ENCODE results near the gene RPS19BP1.

Gene RPS19BP1

DNA sequence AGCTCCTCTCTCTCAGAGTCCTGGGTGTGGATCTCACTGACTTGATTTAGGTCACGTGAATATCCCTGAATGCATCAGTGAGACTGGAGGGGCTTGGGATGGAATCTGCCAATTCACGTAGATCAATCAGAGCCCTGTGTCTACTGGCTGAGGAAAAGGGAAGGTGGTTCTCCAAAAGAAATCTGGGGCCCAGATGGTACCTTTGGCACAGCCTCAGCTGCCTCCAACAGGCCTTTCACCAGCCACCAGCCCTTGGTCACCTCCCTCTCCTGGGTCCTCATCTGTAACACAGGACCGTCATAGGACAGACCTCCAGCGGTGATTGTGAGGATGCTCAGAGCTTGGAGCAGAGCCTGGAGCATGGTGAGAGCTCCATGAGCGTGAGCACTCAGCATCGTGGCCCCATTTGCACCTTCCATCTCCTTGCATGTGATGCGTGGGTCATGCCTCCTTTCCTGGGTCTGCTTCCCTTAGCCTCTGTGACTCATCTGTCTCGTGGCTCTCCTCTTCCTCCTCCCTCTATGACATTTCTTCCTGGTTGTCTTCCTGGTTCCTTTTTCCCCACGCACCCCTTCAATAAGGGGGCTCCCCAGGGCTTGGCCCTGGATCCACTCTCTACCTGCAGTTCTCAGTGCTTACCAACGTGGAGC is 38.0 kb downstream of the RPS19BP1 start:
- DNase-seq (ENCODE audit: low read depth, low spot score): no peak
- no peak overlapping the region for H3K27ac ChIP-seq

DNA sequence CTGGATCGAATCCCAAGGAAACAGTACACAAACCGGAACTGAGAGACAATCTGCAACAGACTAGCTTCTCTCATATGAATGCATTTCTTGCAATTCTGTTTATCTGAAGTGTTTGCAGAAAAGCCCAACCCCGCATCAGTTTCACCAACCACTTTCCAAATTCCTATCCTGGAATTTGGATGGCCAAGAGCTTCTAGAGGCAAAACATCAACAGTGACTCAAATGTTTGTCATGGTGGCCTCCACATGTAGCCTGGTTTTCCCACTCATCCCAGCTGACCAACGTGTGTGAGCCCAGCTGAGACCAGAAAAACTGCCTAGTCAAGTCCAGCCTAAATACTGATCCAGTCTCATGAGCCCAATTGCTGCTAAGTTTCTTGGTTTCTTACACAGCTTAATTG is 38.8 kb downstream of the RPS19BP1 start:
- DNase-seq (ENCODE audit: low read depth, low spot score): no peak
- H3K27ac ChIP-seq: no peak overlapping the region

DNA sequence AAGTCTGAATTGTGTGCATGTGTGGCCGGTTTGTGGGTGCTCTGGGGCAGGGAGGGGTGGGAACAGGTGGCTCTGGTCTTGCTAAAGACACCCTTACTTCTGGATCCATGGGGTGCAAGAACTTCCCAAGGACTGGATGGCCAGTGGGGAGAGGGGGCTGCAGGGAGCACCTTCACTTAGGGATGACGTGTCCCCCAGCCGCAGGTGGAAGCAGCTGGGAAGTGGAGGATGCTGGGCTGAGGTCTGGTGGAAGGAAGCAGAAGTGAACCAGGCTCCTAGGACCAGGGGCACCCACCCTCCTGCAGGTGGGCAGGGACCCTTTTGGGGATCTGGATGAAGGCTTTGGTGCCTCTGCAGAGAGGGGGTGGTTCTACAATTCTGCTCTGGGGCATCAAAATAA is 40.4 kb downstream of the RPS19BP1 start:
- H3K27ac ChIP-seq: no peak overlapping the region
- DNase-seq (ENCODE audit: low read depth, low spot score): no peak

DNA sequence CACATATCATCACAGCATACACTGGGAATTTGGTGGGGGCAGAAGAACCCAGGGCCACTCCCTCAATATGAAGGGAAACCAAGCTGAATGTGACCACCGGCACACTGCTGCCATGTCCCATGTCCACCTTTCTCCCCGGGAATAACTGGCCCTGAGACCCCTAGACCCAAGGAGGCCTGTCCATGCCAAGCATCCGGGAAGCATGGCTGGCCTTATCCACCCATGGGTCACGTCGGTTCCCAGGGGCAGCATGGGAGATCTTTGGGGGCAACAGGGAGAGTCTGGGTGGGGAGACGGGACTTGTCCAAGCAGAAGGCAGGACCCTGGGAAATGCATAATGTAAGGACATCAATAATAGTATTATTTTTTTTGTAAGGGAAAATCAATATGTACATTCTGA is 40.9 kb downstream of the RPS19BP1 start:
- no peak for DNase-seq (ENCODE audit: low read depth, low spot score)
- no peak overlapping the region for H3K27ac ChIP-seq

DNA sequence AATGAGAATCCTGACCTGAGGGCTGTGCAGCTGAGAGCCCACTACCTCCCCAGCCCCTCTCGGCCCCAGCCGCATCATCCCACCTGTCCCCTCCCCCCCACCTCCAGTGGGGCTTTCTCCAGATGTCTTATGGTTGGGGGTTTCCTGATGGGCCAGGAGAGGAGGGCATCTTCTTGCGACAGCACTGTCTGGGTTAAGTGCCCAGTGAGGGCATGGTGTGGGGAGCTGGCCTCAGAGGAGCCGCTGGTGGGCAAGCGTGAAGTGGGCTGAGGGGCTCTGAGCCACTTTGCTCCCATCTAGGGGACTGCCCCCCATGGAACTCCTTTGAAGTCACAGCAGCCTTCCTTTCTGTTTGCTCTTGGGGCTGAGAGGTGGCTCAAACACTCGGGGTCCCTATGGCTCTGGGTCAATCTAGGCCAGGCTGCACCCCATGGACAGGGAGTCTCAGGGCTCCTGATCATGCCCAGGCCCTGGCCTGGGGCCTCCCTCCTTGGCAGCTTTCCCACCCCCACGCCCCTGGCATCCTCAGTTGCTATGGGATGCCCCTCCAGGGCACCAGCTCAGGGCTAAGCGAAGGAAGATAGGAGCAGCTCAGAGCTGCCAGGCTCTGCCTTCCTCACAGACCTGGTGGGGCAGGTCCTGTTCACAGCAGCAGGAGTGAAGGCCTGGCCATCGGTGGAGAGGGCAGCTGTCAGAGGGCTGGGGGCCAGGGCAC is 41.4 kb downstream of the RPS19BP1 start:
- DNase-seq (ENCODE audit: low read depth, low spot score): no peak
- H3K27ac ChIP-seq: no peak overlapping the region

DNA sequence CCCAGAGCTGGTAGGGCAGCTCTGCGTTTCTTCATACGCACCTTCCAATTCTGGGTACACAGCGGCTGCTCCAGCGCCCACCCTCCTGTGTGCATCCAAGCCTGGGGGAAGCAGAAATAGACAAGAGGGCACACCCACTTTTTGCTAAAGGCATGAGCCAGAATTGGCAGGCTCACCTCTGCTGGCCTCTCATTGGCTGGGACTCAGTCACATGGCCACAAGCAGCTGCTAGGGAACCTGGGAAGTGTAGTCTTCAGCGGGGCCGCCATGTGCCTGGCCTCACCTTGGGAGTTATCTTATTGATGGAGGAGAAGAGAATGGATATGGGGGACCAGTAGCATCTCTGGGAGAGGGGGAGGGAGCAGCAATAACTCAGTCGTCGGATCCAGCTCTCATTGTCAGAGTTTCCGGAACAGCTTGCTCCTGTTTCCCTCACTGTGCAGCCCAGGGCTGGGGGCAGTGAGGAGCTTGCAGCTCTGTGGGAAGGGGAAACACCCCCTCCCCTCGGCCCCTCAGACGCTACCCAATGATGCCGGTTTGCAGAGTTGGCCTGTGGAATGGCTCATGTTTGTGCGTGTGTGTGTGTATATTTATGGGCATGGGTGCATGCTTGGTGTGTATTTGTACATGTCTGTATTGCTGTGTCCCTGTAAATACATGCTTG is 42.3 kb downstream of the RPS19BP1 start:
- no peak for DNase-seq (ENCODE audit: low read depth, low spot score)
- no peak overlapping the region for H3K27ac ChIP-seq

DNA sequence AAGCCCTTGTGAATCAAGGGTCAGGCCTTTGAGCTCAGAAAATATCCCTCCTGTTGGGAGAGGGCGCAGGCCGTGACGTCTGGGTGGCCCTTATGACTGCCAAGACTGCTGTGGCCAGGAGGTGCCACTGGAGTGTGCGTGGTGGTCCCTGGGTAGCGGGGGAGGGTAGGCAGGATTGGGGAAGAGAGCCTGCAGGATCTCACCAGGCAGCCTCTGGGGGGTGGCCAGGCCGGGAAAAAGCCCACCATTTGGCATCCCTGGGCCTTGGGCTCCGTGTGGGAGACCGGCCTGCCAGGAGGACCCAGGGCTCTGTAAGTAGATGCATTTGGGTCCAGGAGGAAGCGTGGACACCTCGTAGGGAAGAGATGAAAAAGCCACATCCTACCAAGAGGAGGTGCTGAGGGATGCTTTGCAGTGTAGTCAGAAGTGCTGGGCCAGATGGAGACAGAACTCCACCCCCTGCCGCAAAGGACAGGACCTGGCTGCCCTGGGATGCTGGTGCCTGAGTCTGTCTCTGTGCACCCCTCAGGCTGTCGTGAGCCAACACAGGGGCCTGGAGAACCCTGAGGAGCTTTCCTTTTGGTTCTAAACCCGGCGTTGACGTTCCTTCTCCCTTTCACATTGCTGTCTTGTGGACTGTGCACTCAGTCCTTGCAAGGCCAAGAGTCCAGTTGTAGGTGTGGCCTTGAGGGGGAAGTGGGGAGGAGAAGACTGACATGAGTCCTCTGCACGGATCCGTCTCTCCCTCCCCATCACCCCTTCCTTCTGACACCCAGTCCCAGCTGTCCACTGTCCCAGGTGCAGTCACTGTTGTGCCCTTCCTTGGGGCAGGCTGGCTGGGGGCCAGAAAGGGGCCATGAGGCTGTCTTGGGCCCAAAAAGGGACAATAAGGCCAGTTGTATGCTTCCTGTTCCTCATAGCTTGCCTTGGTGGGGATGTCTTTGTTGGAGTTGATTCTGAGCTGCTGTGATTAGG is 43.2 kb downstream of the RPS19BP1 start:
- no peak for DNase-seq (ENCODE audit: low read depth, low spot score)
- H3K27ac ChIP-seq: no peak overlapping the region

DNA sequence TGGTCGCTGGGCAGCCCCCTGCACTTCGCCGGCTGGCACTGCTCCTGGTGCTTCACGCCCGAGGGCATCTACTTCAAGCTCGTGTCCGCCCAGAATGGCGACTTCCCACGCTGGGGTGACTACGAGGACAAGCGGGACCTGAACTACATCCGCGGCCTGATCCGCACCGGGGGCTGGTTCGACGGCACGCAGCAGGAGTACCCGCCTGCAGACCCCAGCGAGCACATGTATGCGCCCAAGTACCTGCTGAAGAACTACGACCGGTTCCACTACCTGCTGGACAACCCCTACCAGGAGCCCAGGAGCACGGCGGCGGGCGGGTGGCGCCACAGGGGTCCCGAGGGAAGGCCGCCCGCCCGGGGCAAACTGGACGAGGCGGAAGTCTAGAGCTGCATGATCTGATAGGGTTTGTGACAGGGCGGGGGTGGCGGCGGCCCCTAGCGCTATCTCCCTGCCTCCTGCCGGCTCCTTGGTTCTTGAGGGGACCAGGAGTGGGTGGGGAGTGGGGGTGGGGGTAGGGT is 43.9 kb downstream of the RPS19BP1 start:
- no peak overlapping the region for H3K27ac ChIP-seq
- DNase-seq (ENCODE audit: low read depth, low spot score): no peak

DNA sequence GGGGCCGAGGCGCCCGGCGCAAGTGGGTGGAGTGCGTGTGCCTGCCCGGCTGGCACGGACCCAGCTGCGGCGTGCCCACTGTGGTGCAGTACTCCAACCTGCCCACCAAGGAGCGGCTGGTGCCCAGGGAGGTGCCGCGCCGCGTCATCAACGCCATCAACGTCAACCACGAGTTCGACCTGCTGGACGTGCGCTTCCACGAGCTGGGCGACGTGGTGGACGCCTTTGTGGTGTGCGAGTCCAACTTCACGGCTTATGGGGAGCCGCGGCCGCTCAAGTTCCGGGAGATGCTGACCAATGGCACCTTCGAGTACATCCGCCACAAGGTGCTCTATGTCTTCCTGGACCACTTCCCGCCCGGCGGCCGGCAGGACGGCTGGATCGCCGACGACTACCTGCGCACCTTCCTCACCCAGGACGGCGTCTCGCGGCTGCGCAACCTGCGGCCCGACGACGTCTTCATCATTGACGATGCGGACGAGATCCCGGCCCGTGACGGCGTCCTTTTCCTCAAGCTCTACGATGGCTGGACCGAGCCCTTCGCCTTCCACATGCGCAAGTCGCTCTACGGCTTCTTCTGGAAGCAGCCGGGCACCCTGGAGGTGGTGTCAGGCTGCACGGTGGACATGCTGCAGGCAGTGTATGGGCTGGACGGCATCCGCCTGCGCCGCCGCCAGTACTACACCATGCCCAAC is 44.6 kb downstream of the RPS19BP1 start:
- DNase-seq (ENCODE audit: low read depth, low spot score): no peak
- no peak overlapping the region for H3K27ac ChIP-seq

DNA sequence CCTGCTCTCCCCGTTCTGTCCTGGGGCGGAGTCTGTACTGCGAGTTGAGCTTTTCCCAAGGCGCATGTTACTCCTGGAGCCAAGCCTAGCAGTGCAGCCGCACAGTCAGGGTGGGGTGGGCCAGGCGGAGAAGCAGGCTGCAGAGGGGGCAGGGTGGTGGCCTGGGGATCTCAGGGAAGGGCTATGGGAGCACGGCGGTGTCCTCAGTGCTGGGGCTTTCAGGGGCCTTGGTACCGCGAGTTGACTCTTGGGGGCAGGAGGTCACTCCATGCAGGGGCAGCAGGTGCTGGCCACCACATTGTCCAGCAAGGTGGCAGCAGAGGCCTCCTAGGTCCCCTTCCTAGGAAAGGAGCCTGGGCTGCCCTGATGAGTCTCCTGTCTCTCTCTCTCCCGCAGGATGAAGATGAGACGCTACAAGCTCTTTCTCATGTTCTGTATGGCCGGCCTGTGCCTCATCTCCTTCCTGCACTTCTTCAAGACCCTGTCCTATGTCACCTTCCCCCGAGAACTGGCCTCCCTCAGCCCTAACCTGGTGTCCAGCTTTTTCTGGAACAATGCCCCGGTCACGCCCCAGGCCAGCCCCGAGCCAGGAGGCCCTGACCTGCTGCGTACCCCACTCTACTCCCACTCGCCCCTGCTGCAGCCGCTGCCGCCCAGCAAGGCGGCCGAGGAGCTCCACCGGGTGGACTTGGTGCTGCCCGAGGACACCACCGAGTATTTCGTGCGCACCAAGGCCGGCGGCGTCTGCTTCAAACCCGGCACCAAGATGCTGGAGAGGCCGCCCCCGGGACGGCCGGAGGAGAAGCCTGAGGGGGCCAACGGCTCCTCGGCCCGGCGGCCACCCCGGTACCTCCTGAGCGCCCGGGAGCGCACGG is 45.4 kb downstream of the RPS19BP1 start:
- DNase-seq (ENCODE audit: low read depth, low spot score): no peak
- H3K27ac ChIP-seq: no peak overlapping the region

DNA sequence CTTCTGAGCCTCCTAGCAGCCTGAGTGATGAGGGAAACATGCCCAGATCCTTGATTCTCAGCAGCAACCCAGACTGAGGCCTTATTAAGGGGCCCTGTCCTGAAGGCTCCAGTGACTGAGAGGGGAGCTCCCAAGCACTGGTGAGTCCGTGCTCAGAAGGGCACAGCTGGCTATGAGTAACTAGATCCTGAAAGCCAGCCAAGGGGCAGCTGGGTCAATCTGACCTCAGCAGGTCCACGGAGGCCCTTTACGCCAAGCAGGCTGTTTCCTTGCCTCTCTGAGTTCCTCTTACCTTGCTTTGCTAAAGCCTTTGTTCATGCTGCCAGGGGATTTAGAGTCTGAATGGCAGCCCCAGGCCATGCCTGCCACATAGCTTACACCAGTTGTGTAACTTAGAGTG is 49.8 kb downstream of the RPS19BP1 start:
- no peak overlapping the region for H3K27ac ChIP-seq
- DNase-seq (ENCODE audit: low read depth, low spot score): no peak

DNA sequence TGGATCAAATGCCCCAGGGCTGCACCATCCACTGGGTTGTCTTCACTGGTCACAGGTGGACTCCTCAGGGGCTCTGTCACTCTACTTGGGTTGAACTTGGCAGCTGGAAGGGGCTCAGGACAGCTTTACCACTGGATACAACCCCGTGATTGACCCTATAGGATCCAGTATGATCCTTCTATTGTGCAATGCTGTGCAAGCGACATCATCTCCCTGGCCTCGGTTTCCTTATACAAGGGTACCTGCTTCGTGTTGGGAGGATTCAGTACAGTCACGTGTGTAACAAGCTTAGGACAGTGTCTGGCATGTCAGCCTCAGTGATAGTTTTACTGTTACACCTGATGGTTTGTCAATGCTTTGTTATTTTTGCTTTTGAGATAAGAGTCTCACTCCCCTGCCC is 51.0 kb downstream of the RPS19BP1 start:
- no peak for DNase-seq (ENCODE audit: low read depth, low spot score)

DNA sequence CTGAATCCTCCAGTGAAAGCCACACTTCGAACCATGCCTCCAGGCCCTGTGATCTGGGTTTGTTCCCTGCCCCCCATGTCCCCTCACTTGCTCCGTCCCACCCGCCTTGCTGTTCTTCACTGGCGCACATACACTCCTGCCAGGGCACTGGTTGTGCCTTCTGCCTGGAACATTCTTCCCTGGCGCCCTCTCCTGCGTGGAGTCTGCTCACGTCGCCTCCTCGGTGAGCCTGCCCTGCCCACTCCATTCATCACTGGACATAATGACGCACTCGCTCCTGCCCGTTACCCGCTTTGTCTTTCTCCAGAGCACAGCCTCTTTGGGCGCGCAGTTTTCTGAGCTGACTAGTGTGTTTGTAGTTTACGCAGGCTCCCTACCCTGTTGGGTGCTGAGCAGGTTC is 51.5 kb downstream of the RPS19BP1 start:
- DNase-seq (ENCODE audit: low read depth, low spot score): no peak
- no peak overlapping the region for H3K27ac ChIP-seq

More for the DNA sequence above, 51.0 kb downstream of the RPS19BP1 start:
- H3K27ac ChIP-seq: no peak overlapping the region

DNA sequence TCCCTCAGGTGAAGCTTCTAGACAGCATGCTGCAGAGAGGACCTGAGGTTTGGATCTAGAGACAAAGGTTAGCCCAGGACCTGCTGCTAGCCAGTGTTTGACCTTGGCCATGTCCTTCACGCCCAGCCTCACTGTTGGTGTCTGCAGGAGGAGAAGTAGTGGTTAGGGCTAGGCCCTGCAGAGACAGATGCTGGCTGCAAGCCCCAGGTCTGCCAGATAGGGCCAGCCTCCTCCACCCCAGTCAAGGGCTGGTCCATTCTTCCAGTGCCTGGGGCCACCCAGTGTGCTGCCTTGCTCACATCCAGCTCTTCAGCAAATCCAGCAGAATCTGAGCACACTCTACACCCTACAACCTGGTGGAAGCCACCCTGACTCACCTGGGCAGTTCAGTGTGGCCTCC is 52.0 kb downstream of the RPS19BP1 start:
- no peak overlapping the region for H3K27ac ChIP-seq
- DNase-seq (ENCODE audit: low read depth, low spot score): no peak

DNA sequence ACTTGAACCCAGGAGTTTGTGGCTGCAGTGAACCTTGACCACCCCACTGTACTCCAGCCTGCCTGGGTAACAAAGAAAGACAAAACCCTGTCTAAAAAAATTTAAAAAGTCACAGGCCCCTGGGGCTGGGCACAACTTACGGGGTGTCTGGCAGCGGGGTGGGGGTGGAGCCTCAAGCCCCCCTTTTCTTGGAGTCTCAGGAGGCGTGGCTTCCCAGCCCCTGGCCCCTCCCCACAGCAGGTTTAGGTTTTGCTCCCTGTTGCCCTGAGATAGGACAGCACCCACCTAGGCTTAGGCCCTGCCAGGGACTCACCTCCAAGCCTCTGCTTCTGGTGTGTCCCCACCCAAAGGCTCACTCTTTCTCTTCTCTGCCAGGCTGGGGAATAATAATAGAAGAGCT is 53.3 kb downstream of the RPS19BP1 start:
- H3K27ac ChIP-seq: no peak overlapping the region
- no peak for DNase-seq (ENCODE audit: low read depth, low spot score)

Data from epithelial cell of prostate (primary cell).